ENCODE measurements around the gene SMG9.

Gene SMG9, protein sequence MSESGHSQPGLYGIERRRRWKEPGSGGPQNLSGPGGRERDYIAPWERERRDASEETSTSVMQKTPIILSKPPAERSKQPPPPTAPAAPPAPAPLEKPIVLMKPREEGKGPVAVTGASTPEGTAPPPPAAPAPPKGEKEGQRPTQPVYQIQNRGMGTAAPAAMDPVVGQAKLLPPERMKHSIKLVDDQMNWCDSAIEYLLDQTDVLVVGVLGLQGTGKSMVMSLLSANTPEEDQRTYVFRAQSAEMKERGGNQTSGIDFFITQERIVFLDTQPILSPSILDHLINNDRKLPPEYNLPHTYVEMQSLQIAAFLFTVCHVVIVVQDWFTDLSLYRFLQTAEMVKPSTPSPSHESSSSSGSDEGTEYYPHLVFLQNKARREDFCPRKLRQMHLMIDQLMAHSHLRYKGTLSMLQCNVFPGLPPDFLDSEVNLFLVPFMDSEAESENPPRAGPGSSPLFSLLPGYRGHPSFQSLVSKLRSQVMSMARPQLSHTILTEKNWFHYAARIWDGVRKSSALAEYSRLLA

DNA sequence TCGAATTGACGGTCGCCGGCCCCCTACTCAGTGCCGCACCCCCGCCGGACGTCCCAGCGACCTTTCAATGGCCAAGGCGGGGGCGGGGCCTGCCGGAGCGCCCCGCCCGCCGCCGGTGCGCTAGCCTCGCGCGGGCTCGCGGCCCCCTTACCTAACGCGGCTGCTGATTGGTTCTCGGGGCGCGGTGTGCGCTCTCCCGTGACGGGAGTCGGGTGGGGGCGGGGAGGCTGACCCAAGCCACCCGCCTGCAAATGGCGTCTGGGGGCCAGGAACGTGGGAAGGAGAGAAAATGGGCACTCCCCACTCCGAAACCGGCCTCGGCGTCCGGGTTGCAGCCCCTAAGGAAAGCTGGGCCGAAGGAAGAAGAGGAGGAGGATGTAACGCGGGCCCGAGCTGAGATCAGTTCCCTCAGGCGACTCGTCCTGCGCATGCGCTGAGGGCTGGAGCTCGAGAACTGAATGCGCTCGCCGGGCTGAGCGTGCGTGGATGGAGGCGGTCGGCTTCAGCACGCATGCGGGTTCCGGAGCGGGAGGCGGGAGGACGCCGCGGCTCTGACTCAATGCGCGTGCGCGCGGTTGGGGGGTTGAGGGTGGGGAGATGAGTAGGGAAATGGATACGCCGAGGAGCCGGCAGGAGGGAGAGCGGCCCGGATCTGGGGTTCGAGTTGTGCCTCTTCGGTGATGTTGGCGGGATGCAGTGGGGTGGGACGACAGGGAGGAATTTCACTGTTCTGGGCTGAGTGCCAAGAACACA, at the start of gene SMG9:
Gene SMG9, minus strand, starts transcription at position 460 of the 753 bp plus-strand sequence. CDS start 4,221 bp downstream, outside the sequence.
- DNase-seq, result peak; percentile 95 to 96

DNA sequence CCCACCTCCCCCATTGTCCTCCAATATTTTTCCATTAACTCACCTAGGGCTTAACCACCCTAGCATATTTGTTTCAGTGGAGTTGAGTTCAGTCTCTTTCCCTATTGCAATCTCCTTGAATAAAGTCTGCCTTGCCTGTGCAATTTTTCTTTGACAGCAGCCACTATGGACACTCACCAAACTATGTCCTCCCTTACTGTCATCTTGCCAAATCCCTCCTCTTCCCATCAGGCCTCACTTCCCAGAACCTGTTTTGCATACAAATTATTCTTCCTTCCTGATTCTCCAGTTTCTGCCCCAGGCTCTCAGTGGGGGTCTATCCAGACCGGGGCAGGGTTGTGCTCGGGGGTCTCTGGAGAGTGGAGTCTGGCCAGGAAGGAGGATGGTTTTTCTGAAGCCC, 49.7 kb upstream of the SMG9 start:
- DNase-seq, result no peak

DNA sequence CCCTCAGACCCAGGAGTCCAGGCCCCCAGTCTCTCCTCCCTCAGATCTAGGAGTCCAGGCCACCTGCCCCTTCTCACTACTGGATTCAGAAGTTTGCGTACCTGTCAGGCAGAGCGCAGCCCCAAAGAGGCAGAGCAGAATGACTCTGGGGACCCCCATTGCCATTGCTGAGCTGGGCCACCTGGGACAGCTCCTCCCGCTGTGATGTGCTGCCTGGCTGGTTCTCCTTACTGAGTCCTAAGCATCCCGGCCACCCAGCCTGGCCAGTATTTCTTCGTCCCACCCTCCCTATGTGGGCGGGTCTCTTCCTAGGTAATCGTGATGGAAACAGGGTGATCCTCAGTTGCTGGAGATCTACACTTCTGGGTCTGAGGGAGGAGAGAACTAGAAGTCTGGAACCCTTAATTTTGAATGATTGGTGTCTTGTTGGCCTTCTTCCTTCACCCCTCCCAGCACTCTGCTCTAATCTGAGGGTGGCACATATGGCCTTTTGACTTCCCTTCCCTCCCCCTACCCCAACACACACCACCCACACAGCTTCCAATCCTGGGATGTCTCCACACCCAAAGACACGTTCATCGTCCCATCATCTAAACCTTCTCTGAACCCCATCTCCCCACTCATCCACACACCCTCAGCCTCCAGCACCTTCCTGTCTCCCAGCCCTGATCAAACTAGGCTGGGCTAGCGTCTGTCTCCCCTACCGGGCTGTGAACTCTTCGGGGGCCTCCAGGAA, 47.6 kb upstream of the SMG9 start, which contains the start of gene LYPD5:
Gene LYPD5, minus strand, starts transcription at position 232 of the 736 bp plus-strand sequence. Its CDS starts 67 bp downstream, at position 165.
- no peak for DNase-seq

DNA sequence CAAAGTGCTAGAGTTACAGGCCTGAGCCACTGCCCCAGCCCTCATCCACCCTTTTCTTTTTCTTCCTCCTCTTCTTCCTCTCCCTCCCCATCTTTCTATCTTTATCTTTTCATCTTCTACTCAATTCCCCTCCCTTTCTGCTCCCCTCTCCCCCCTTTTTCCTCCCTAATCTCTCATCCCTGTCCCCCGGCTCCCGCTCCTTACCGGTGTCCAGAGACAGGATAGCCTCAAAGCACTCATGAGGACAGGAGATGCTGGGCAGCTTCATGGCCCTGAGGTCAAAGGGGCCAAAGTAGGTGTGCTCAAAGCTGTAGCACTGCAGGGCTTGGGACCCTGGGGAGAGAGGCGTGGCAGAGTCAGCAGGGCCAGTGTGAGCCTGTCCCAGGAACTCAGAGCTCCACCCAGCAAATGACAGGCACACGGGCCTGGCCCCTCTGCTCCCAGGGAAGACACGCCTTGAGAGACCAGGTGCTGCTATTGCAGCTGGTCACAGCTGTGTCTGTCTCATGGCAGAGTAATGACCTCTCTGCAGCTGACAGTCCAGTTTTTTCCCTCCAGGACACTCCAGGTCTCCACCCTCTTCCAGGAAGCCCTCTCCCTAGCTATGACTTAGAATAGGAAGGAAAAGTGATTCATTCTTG, 44.9 kb upstream of the SMG9 start:
- DNase-seq, result no peak

DNA sequence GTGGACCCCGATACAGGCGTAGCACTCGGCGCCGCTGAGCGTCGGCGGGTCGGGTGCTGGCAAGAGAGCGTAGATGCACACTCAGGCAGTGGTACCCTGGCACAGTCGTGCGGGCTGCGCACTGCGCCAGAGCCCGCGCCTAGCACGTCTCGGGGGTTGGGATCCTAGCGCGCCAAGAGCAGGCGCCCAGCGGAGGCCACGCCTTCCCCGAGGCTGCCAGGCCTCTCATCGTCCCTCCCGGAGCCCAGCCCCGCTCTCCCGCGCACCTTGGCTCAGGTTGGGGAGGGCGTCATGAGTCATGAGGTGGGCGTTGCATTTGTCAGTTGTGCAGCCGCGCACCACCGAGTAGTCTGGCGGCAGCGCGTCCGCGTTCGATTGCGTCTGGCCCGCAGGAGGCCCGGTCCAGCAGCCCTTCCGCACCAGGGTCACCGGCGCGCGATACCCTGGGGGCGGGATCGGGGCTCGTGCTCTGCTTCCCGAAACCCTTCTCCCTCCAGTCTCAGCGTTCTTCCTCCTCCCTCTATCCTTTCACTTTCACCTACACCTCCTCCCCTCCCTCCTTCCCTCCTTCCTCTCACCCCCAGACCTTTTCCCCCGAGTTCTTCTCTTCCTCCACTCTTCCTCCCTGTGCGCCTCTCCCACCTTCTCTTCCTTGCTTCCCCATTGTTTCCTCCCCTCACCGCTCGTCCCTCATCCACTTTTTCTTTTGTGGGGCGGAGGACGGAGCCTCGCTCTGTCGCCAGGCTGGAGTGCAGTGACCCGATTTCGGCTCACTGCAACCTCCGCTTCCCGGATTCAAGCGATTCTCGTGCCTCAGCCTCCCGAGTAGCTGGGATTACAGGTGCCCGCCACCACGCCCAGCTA, 44.0 kb upstream of the SMG9 start:
- peak in 1 of 2 donors; percentile 27 for DNase-seq

DNA sequence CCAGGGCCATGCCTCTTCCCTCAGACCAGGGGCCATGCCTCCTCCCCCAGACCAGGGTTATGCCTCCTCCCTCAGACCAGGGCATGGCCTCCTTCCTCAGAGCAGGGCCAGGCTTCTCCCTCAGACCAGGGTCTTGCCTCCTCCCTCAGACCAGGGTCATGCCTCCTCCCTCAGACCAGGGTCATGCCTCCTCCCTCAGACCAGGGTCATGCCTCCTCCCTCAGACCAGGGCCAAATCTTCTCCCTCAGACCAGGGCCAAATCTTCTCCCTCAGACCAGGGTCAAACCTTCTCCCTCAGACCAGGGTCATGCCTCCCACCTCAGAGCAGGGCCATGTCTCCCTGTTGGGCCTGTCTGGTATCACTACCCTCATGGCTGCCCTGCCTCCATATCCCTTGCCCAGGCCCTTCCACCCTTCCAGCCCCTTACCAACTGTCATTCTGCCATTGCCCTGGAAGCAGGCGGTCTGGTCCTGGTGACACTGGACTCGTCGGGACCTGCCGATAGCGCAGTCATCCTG, 43.3 kb upstream of the SMG9 start:
- no peak for DNase-seq

DNA sequence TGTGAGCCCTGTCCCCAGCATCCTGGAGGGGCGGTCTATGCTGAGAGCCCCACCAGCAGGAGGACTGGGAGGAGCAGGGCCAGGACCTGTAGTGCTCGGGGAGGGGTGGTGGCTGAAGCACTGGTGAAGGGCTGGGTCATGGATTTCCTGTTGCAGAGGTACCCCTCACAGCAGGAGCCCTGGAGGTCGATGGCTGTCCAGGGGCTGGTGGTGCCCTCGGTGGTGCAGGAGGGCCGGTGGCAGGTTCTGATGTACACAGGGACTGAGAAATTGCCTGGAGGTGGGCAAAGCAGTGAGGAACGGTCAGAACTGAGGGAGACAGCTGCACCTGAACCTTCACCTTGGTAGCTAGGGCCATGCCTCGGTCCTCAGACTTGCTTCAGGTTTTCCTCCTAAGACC, 42.8 kb upstream of the SMG9 start:
- no peak for DNase-seq

DNA sequence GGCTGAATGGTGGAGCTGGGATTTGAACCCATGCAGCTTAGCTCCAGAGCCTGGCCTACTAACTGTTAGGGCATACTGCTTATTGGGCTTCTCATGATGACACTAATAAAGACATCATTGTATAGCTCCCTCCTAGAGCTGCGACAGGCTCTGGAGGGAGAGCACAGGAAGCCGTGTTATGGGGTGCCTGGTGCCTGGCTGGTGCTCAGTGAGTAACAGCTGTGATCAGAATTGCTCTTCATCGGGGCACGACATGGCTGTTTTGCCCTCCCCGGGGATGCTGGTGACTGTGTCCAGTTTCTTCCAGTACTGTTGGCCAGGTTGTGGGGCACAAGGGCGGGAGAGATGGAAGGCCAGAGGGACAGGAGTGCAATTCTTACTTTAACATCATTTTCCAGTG, 42.4 kb upstream of the SMG9 start:
- no peak for DNase-seq

DNA sequence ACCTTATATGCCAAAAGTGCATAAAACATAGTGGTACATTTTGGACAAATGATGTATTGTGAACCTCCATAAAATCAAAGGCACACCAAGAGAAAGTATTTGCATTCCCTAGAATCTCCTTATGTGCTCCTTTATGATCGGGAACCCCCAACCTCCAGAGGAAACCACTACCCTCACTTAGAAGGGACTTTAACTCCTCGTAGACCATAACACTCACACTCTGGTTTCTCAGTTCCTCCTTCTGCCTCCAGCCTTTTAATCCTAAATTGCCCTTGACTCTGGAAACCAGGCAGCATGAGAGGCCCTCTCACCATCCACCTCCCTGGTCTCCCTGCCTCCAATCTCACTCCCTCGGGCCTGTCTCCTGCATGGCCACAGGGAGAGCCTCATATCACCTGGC, 35.8 kb upstream of the SMG9 start:
- no peak for DNase-seq

DNA sequence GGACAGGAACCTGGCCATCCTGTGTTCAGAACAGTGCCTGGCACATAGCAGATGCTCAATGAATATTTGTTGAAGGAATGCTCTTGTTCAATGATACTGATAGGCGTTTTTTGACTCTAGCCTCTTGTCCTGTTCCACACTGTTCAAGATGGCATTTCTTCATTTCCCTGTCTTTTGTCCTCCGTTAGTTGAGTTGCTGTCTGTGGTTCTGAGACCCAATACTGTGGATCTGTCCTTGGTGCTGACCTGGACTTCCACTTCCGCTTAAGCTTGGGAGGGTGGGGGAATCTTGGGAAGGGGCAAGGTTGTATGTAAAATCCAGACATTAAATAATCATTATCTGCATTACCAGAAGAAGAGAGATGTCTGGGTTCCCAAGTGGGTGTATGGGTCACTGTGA, 34.3 kb upstream of the SMG9 start:
- DNase-seq, result no peak

DNA sequence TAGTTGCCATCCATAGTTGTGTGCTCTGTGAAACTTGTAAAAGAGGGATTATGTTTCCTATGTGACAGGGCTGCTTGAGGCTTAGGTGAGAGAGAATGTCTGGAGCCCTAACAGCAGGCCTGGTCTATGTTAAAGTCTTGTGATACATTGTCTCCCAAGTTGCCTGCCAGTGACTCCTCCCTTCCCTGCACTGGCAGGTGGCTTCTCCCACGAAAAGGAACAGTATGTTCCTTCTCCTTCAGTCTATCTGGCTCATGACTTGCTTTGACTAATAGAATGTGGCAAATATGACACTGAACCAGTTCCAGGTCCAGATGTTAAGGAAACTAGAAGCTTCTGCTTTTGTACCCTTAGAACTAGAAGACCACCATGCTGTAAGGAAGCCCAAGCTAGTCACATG, 31.9 kb upstream of the SMG9 start:
- DNase-seq, result no peak

DNA sequence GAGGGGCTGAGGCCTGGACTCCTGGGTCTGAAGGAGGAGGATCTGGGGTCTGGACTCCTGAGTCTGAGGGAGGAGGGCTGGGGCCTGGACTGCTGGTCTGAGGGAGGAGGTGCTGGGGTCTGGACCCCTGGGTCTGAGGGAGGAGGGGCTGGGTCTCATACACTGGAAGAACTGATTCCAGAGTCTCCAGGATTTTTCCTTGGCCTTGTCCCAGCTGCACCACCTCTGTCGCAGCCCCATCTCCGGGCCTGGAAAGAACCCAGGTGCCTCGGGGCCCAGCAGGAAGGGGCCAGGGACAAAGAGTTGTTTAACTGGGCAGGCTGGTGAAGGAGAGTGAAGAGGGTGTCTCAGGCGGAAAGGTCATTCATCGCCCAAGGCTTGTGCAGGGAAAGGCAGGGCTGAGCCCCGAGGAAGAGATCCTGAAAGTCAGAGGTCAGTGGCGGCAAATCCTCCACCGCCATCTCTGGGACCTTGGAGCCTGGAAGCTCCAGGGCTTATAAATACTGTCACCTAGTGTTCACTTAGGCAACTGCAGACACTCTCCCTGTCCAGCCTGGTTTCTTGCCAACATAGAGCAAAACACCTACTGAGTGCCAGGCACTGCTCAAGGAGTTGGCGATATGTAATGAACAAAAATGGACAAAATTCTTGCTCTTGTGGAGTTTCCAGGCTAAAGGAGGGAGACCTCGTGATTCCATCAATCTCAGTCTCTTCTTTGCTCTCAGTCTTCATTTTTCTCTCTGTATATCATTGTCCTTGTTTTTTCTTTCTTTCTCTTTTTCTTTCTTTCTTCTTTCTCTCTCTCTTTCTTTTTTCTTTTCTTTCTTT, 30.4 kb upstream of the SMG9 start:
- peak; percentile 18 to 53 for DNase-seq

DNA sequence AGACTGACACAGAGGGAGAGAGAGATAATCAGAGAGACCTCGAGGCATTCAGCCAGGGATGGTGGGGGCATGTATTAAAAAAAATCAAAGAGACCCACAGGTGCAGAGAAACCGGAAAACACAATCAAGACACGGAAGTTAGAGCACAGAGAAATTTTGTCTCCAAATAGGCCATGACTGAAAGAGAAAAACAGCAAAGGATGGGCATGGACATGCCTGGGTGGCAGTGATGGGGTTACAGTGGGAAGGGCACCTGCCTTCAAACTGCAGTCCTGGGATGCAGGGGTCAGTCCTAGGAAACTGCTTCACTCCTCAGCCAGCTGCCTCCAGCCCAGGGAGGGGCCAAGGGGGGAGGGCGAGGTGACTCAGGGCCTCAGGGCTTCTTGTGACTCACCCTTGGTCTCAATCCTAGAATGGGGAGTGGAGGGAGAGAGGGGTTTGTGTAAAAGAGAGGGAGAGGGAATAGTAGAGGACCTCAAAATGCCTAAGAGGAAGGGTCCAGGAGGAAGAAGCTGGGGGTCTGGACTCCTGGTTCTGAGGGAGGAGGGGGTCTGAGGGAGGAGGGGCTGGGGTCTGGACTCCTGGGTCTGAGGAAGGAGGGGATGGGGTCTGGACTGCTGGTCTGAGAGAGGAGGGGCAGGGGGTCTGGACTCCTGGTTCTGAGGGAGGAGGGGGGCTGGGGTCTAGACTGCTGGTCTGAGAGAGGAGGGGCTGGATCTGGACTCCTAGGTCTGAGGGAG, 29.6 kb upstream of the SMG9 start:
- peak; percentile 32 to 58 for DNase-seq

DNA sequence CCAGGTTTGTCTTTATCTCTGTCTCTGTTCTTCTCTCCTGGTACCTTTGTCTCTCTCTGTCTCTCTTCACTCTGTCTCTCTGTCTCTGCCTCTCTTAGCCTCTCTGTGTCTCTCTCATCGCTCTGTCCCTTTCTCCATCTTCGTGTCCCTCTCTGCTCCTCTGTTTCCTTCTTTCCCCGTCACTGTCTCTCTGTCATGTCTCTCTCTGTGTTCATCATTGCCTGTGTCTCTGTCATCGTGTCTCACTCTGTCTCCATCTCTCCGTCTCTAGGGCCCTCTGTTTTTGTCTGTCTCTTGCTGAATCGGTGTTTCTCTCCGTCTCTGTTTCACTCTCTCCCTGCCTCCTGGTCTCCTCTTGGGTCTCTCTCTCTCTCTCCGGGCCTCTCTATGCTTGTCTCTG, 28.9 kb upstream of the SMG9 start:
- no peak for DNase-seq

DNA sequence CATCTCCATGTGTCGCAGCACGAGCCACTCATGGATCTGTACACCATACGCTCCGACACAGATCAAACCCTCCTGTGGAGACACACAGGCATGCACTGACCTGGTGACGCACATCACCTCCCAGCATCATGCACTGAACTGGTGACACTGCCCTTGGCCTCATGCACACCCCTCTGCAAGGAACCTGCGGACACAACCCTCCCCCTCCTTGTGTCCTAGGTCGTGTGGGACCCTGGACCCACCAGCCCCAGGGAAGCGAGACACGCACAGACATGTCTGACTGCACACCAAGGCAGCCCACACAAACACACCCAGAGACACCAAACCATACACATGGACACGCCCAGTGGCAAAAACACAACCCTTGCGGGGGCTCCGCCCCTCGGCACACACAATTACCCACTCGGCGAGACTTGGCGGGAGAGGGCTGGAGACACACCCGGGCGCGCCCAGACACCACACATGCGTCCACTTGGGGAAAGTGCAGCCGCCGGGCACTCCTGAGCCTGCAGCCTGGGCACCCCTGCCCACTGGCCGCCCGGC, 28.0 kb upstream of the SMG9 start:
- no peak for DNase-seq

DNA sequence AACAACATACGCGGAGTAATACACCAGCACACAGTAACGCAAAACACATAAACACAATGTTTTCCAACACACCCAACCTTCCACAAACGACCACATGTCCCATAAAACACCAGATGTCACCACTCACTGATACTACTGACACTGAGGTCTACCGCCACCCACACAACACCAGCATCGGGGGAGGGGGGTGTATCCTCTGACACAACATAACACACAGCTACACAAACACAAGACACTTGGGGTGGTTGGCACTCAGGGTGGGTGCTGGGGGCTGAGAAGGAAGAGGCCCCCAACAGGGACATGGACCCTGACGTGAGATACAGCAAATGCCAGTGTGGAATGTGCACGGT, 27.5 kb upstream of the SMG9 start:
- DNase-seq, result no peak

DNA sequence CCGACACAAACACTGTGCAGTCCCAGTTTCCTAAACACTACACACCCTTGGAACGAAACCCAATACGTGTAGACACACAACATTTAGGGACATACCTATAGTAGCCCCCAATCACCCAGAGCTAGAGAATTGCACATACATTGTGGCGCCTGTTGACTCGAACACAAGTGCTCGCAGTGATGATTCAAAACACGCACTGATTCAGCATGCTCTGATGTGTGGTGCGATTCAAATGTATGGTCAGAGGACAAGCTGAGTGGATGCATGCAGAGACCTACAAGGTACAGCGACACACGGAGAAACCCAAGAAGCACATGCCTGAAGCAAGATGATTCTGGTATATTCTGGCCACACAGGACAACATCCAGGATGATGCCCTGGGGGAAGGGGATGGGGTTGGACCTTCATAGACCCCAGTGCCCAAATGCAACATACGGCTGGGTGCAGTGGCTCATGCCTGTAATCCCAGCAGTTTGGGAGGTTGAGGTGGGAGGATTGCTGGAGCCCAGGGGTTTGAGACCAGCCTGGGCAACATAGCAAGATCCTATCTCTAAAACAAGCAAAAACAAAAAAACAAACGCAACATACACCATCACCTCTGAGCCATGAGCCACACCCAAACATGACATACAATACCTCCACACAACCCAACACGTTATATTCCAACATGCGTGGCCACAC, 27.0 kb upstream of the SMG9 start:
- DNase-seq, result no peak

DNA sequence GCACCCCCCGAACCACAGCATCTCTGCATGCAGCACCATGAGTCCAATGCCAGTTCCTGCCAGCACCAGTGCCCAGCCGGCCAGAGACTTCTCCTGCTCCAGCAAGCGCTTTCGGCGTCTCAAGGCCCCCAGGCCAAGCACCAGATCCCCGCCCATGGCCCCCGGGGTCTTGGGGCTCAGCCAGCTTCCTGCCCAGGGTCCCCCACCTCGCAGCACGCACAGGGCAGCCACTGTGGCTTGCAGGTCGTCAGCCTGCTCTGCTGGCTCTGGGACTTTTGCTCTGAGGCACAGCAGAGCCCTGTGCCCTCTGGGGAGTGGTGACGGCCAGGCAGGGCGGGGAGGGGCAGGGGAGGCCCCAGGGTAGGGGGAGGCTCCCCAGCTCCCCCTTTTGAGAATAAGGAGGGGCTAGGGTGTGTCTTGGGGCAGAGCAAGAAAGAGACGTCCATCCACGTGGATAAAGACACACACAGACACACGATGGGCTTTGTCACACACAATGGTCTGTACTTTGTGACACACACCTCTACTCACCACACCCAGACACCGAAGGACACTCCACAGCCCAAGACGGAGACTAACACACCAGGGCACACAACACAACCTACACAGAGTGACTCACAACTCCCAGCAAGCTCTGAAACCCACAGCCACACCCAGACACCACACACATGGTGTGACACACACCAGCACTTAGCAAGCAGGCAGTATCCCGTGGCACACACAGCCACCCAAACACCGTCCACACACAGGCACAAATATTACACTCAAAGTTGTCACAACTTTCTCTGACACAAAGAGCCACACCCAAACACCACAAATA, 26.2 kb upstream of the SMG9 start, which contains the start of gene KCNN4:
Gene KCNN4, minus strand, starts transcription at position 268 of the 820 bp plus-strand sequence. Its CDS starts 112 bp downstream, at position 156.
- DNase-seq, result peak; percentile 25 to 52
